HEK293 (cell line): Measurements from ENCODE around the gene E2F1.

Experiments used
- CTCF ChIA-PET: fragments of 350-600 bp; formaldehyde crosslinking; extraction: SDS; loops from one replicate; lab custom pipeline; 2021; ENCODE audit warnings: antibody characterized with exemption; lab: Yijun Ruan, JAX
- POLR2A ChIA-PET: fragments of 300-600 bp; formaldehyde crosslinking; extraction: SDS; loops from one replicate; lab custom pipeline; 2020; ENCODE audit warnings: antibody characterized with exemption, inconsistent platforms; lab: Yijun Ruan, JAX
- H3K27ac ChIP-seq: fragments of 200-500 bp; sonication (Bioruptor generic); 2 replicates; pipeline ENCODE4 v1.5.1; 2014; ENCODE audit warnings: low read depth, low read length, control low read depth, inconsistent platforms; ENCODE audit errors: extremely low read depth
- H3K36me3 ChIP-seq, 2 experiments: fragments of 200-500 bp in 1 of 2; sonication (Bioruptor generic) in 1 of 2; 1 replicate in 1 of 2; 2 replicates in 1 of 2; pipeline ENCODE4 v1.5.1; 2014 to 2017; ENCODE audit warnings: inconsistent platforms in 2 of 2, low read length in 2 of 2; ENCODE audit not compliant: control insufficient read depth in 2 of 2, insufficient read depth in 1 of 2
- H3K4me1 ChIP-seq: fragments of 200-500 bp; sonication (Bioruptor generic); 2 replicates; pipeline ENCODE4 v1.5.1; 2014; ENCODE audit warnings: mild to moderate bottlenecking, low read length, inconsistent platforms; ENCODE audit not compliant: control insufficient read depth, insufficient read depth
- H3K4me3 ChIP-seq: 2 replicates; pipeline ENCODE4 v1.5.1; 2011; ENCODE audit warnings: low read depth, mild to moderate bottlenecking, control low read depth, low read length, moderate library complexity
- H3K9me3 ChIP-seq: fragments of 200-500 bp; sonication (Bioruptor generic); 2 replicates; pipeline ENCODE4 v1.5.1; 2014; ENCODE audit warnings: low read depth, low read length, inconsistent platforms; ENCODE audit not compliant: control insufficient read depth, insufficient read depth
- KLF7 ChIP-seq: fragments of 450-650 bp; formaldehyde crosslinking; IDR thresholded peaks from 2 replicates; pipeline ENCODE4 v1.5.1; 2016; ENCODE audit warnings: missing biosample characterization, missing genetic modification characterization, borderline replicate concordance
- MEIS1 ChIP-seq: sonication (generic); formaldehyde crosslinking; IDR thresholded peaks from 2 replicates; pipeline ENCODE4 v1.8.1; 2022; ENCODE audit warnings: missing genetic modification reagents, mild to moderate bottlenecking, borderline replicate concordance
- OSR2 ChIP-seq: fragments of 450-650 bp; formaldehyde crosslinking; IDR thresholded peaks from 2 replicates; pipeline ENCODE4 v1.5.1; 2016; ENCODE audit warnings: missing biosample characterization, missing genetic modification characterization
- PRDM10 ChIP-seq: fragments of 450-650 bp; formaldehyde crosslinking; IDR thresholded peaks from 2 replicates; pipeline ENCODE4 v1.5.1; 2016; ENCODE audit warnings: missing biosample characterization, missing genetic modification characterization
- REST ChIP-seq: fragments of 450-650 bp; formaldehyde crosslinking; IDR thresholded peaks from 2 replicates; pipeline ENCODE4 v1.5.1; 2016; ENCODE audit warnings: missing biosample characterization, missing genetic modification characterization
- SALL2 ChIP-seq: fragments of 450-650 bp; formaldehyde crosslinking; IDR thresholded peaks from 2 replicates; pipeline ENCODE4 v1.5.0; 2017; ENCODE audit warnings: missing biosample characterization, mild to moderate bottlenecking, missing genetic modification characterization, borderline replicate concordance
- ZBTB21 ChIP-seq: fragments of 450-650 bp; formaldehyde crosslinking; IDR thresholded peaks from 2 replicates; pipeline ENCODE4 v1.5.1; 2017; ENCODE audit warnings: missing biosample characterization, missing genetic modification characterization
- ZBTB44 ChIP-seq: fragments of 450-650 bp; IDR thresholded peaks from 2 replicates; pipeline ENCODE4 v1.5.1; 2018; ENCODE audit warnings: missing biosample characterization, mild to moderate bottlenecking, missing genetic modification characterization
- ZNF133 ChIP-seq: fragments of 450-650 bp; formaldehyde crosslinking; IDR thresholded peaks from 2 replicates; pipeline ENCODE4 v1.5.1; 2016; ENCODE audit warnings: missing biosample characterization, missing genetic modification characterization
- ZNF138 ChIP-seq: fragments of 450-650 bp; formaldehyde crosslinking; IDR thresholded peaks from 2 replicates; pipeline ENCODE4 v1.5.1; 2016; ENCODE audit warnings: missing biosample characterization, missing genetic modification characterization, borderline replicate concordance
- ZNF19 ChIP-seq: fragments of 450-650 bp; formaldehyde crosslinking; IDR thresholded peaks from 2 replicates; pipeline ENCODE4; 2016; ENCODE audit warnings: missing biosample characterization, missing genetic modification characterization, low read depth
- ZNF2 ChIP-seq: fragments of 450-650 bp; formaldehyde crosslinking; IDR thresholded peaks from 2 replicates; pipeline ENCODE4 v1.5.1; 2016; ENCODE audit warnings: missing biosample characterization, missing genetic modification characterization
- ZNF24 ChIP-seq: fragments of 450-650 bp; formaldehyde crosslinking; IDR thresholded peaks from 2 replicates; pipeline ENCODE4 v1.5.1; 2016; ENCODE audit warnings: missing biosample characterization, missing genetic modification characterization
- ZNF274 ChIP-seq, 2 experiments: fragments of 200-500 bp in 1 of 2; fragments of 450-650 bp in 1 of 2; sonication (Bioruptor generic) in 1 of 2; formaldehyde crosslinking in 1 of 2; IDR thresholded peaks; 2 replicates each; pipeline versions ENCODE4 v1.5.1 to v1.6.1; 2014 to 2016; ENCODE audit warnings: borderline replicate concordance in 1 of 2, inconsistent platforms in 1 of 2, low read length in 1 of 2, missing biosample characterization in 1 of 2, missing genetic modification characterization in 1 of 2
- ZNF280C ChIP-seq: fragments of 450-650 bp; formaldehyde crosslinking; IDR thresholded peaks from 2 replicates; pipeline ENCODE4 v1.5.1; 2016; ENCODE audit warnings: missing biosample characterization, missing genetic modification characterization
- ZNF335 ChIP-seq: fragments of 450-650 bp; formaldehyde crosslinking; conservative IDR thresholded peaks from 2 replicates; pipeline ENCODE4 v1.5.1; 2016; ENCODE audit warnings: missing biosample characterization, missing genetic modification characterization
- ZNF404 ChIP-seq: fragments of 450-650 bp; formaldehyde crosslinking; IDR thresholded peaks from 2 replicates; pipeline ENCODE4 v1.5.1; 2017; ENCODE audit warnings: missing biosample characterization, missing genetic modification characterization
- ZNF416 ChIP-seq: fragments of 450-650 bp; formaldehyde crosslinking; IDR thresholded peaks from 2 replicates; pipeline ENCODE4 v1.5.1; 2016; ENCODE audit warnings: missing biosample characterization, missing genetic modification characterization
- ZNF514 ChIP-seq: fragments of 450-650 bp; formaldehyde crosslinking; IDR thresholded peaks from 2 replicates; pipeline ENCODE4 v1.5.1; 2016; ENCODE audit warnings: missing biosample characterization, missing genetic modification characterization
- ZNF544 ChIP-seq: fragments of 450-650 bp; formaldehyde crosslinking; IDR thresholded peaks from 2 replicates; pipeline ENCODE4 v1.5.0; 2017; ENCODE audit warnings: missing biosample characterization, missing genetic modification characterization
- ZNF549 ChIP-seq: fragments of 450-650 bp; IDR thresholded peaks from 2 replicates; pipeline ENCODE4 v1.5.1; 2018; ENCODE audit warnings: missing biosample characterization, missing genetic modification characterization, mild to moderate bottlenecking, inconsistent platforms, moderate library complexity
- ZNF555 ChIP-seq: fragments of 450-650 bp; formaldehyde crosslinking; conservative IDR thresholded peaks from 2 replicates; pipeline ENCODE4 v1.5.1; 2017; ENCODE audit warnings: missing biosample characterization, mild to moderate bottlenecking, missing genetic modification characterization, inconsistent platforms
- ZNF585B ChIP-seq: fragments of 450-650 bp; formaldehyde crosslinking; IDR thresholded peaks from 2 replicates; pipeline ENCODE4 v1.5.1; 2016; ENCODE audit warnings: missing biosample characterization, missing genetic modification characterization
- ZNF639 ChIP-seq: fragments of 450-650 bp; formaldehyde crosslinking; IDR thresholded peaks from 2 replicates; pipeline ENCODE4 v1.5.1; 2016; ENCODE audit warnings: missing biosample characterization, missing genetic modification characterization
- ZNF768 ChIP-seq: fragments of 450-650 bp; formaldehyde crosslinking; IDR thresholded peaks from 2 replicates; pipeline ENCODE4 v1.5.1; 2018; ENCODE audit warnings: missing biosample characterization, mild to moderate bottlenecking, missing genetic modification characterization
- ZNF792 ChIP-seq: fragments of 450-650 bp; formaldehyde crosslinking; IDR thresholded peaks from 2 replicates; pipeline ENCODE4 v1.5.1; 2016; ENCODE audit warnings: missing biosample characterization, missing genetic modification characterization

The E2F1 gene

GRCh38 chr20:33731693-33732165, 45.5 kb upstream of the E2F1 start, which contains the start of gene ZNF341:
Gene ZNF341 (plus strand): TSS chr20:33731996. CDS start chr20:33732022, 26 bp downstream.
- CTCF ChIA-PET, result interaction anchor here (0.5 to 1.2 kb wide), 5 partner anchors 22 to 276 kb away, joined by 3 read pairs; partner anchors contain the start of gene ACTL10
- peak within 1 kb of the TSS; percentile 88 for H3K27ac ChIP-seq
- peak within 1 kb of the TSS; percentile 37 for H3K4me3 ChIP-seq
- H3K36me3 ChIP-seq, result no peaks in the 10 kb centered on the region
- no peaks in the 10 kb centered on the region for H3K4me1 ChIP-seq
- H3K9me3 ChIP-seq, result no peaks in the 10 kb centered on the region
- POLR2A ChIA-PET, result interaction anchor here (0.5 to 1.9 kb wide), 10 partner anchors 12 to 381 kb away, joined by 3 to 9 read pairs (median 4); partner anchors contain the start of genes CBFA2T2, EIF2S2, PXMP4 and RALY
- TF ChIP-seq ZNF549 (tag by site-specific recombination) (no peak), ZBTB44 (tag by site-specific recombination) (no peak), ZNF585B (tag by site-specific recombination) (0 out of 2 replicates have a peak, but pooled peaks have one; percentile 5), ZNF768 (tag by site-specific recombination) (no peak), SALL2 (tag by site-specific recombination) (no peak), ZBTB21 (tag by site-specific recombination) (no peak), ZNF274 (IDR thresholded peaks at IDR 0.05; ENCODE audit: low read length) (no peak), ZNF274 (tag by site-specific recombination; IDR thresholded peaks at IDR 0.05; ENCODE audit: borderline replicate concordance) (no peak), ZNF2 (tag by site-specific recombination) (peak; percentile 76; the same call in 1 of the 2 replicates), ZNF138 (tag by site-specific recombination) (no peak), KLF7 (no peak), ZNF24 (tag by site-specific recombination) (no peak), ZNF544 (tag by site-specific recombination) (no peak), ZNF335 (peak; percentile 83), ZNF514 (tag by site-specific recombination) (no peak), OSR2 (tag by site-specific recombination) (no peak), REST (no peak), ZNF792 (tag by site-specific recombination) (no peak), ZNF133 (no peak), MEIS1 (CRISPR knock-in tag) (no peak), ZNF19 (tag by site-specific recombination) (no peak), ZNF280C (tag by site-specific recombination) (no peak), ZNF404 (tag by site-specific recombination) (no peak), ZNF416 (tag by site-specific recombination) (no peak), ZNF639 (tag by site-specific recombination) (no peak), PRDM10 (tag by site-specific recombination) (peak; percentile 59), ZNF555 (no peak)
